NCI-H774 (cell line): ENCODE measurements around the gene SUCLA2.

Experiments used
- DNase-seq: peaks from one replicate; lab custom pipeline; 2025; lab: John Stamatoyannopoulos, UW

The SUCLA2 gene

DNA sequence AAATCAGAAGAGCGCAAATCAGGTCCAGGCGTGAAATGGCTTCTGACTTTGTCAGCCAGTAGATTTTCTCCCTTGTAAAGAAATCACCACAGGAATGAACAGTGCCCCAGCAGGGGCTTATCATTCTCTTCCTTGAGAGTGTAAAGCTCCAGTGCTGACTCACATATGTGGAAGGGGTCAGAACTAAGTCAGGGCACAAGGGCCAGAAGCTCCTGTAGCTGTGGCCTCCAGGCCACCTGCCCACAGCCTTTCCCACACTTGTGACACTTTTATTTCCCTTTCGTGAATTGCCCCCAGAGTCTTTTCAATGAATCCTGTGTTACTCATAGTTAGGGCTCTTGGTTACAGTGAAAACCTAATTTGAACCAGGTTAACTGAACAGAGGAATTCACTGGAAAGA is 99.6 kb downstream of the SUCLA2 start:
- no peak for DNase-seq

DNA sequence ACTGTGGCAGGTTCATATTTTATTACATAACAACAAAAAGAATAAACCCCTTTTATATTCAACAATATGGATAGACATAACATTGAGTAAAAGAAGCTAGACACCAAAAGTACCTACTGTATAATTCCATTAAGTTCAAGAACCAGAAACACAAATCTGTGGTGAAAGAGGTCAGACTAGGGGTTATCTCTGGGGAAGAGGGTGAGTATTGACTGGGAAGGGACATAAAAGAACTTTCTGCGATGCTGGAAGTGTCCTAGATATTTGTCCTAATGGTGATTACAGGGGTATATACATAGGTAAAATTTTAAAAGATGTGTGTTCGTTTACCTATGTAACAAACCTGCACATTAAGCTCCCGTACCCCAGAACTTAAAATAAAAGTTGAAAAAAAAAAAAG is 103.0 kb downstream of the SUCLA2 start:
- DNase-seq = no peak

DNA sequence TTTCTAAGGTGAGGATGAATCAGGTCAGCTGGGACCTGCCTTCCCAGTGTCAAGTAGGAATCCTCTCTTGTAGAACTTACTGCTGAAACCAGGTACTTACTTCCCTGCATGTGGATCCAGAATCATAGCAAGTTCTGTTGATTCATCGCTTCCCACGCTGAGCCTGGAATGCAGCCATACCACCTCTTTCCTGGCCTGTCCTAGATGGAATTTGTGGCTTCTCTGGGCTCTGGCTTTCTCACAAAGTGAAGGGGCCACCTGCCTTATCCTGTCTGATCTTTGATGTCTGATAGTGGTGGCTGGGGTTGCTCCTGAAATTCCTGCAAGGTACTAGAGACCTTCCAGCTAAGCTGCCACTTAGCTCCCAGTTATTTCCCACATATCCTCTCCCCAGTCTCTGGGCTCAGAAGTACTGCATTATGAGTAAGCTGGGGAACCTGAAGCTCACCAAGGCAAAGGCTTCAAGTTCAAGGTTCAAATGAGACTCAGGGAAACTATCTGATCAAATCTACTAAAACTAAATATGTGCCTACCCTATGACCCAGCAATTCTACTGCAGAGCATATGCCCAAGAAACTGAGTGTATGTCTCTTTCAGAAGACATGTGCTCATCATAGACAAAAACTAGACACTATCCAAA is 103.5 kb downstream of the SUCLA2 start:
- DNase-seq = no peak

DNA sequence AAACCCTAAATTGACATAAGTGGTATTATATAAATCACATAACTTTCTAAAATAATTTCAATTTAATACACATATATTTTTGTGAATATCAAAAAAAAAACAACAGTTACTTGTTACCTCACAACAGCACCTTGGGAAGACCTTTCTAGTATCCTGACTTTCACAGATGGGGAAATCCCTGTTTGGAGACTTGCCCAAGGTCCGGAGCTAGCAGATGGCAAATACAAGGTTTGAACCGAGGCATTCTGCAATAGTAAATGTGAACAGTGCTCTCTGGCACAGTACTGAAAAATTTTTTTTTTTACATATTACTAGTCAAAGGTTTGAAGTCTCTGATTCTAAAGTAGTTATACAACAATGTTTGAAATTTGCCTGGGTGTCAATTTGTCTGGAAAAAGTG is 104.5 kb downstream of the SUCLA2 start:
- DNase-seq = no peak

GRCh38 chr13:47896111-47896510 is 105.0 kb downstream of the SUCLA2 start:
- DNase-seq = no peak

DNA sequence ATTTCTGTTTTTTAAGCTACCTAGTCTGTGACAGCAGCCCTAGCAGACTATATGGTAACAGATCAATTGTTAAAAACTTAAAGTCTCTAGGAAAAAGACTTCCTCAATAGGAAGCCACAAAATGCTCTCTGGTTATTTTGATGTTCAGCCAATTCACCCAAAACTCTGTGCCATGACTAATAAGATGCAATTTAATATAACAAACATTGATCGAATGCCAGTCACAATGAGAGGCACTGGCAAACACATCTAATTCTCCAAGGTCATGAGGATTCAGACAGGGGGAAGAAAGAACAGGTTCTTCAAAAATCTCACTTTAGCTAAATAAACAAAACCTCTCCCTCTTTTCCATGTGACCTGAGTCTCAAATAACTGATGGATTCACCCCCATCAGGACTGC is 107.5 kb downstream of the SUCLA2 start:
- DNase-seq = no peak
